Epithelial cell of prostate (primary cell): ENCODE data around the gene NOXA1.
"Not testable (repeated sequence)": the region's sequence is repeated elsewhere in the genome, so short reads cannot be mapped to it uniquely, and the experiment has no call there.

ENCODE experiments used
- DNase-seq: peaks from one replicate; pipeline ENCODE4 v3.0.0-alpha.2; 2011; ENCODE audit warnings: low read depth, low spot score
- H3K27ac ChIP-seq: fragments of 450-650 bp; 2 replicates; pipeline ENCODE4 v1.5.1; 2017; ENCODE audit warnings: mild to moderate bottlenecking

The NOXA1 gene

GRCh38 chr9:137460363-137461315 is 37.4 kb downstream of the NOXA1 start:
- DNase-seq: no peak
- no peak overlapping the region for H3K27ac ChIP-seq

- no peak overlapping the region for H3K27ac ChIP-seq
Measured at GRCh38 chr9:137461316-137461662, 38.1 kb downstream of the NOXA1 start.

DNA sequence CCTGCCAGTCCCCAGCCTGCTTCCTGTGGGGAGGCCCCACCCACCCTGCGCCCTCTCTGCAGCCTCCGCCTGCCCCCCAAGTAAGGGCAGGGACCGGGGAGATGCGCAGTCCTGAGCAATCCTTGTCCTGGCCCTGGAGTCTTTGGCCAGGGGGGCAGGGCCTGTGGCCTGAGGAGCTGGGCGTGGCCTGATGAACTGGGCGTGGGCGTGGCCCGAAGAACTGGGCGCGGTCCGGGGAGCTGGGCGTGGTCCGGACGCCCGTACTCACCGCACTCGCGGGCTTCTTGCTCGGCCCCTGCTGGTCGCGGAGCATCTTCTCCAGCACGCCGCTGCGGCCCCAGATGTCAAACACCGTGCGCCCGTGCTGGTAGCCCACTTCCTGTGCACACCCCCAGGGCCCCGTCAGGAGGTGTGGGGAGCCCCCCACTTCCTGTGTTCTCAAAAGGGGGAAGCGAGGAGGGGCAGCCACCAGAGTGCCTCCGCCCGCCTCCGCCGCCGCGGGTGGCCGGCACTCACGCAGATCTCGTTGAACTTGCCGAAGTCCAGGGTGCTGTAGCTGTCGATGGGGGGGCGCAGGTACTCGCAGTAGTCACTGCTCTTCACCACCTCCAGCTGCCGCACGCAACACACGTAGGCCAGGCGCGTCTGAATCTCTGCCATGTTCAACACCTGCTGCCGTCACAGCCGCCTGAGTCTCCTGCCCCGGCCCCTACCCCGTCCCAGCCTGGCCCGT is 38.6 kb downstream of the NOXA1 start:
- no peak overlapping the region for H3K27ac ChIP-seq
- no peak for DNase-seq

More at GRCh38 chr9:137461316-137461662, 38.1 kb downstream of the NOXA1 start:
- DNase-seq: no peak

DNA sequence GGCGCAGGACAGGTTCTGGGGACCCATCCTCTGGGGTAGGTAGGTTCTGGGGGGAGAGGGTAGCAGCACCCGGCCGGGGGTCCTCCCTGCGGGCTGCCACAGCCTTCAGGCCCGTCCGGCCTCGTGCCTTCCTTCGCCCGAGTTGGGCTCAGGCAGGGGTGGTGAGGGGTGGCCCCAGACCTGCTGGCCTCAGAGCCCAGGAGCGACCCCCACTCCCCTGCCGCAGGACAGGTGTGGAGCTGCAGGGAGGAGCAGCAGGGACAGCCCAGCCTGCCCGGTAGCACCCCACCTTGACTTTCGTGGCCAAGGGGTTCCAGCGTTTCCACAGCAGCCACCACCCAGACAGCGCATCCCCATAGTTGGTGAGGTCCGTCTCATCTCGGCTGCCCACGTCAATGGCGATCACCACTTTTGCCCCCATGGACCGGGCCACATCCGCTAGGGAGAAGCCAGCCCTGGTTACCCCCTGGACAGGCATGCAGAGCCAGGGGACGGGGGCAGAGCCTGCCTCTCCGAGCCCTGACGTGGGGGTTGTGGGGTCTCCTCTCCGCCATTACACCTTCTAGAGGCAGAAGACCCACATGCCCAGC is 39.3 kb downstream of the NOXA1 start:
- DNase-seq: no peak
- no peak overlapping the region for H3K27ac ChIP-seq

DNA sequence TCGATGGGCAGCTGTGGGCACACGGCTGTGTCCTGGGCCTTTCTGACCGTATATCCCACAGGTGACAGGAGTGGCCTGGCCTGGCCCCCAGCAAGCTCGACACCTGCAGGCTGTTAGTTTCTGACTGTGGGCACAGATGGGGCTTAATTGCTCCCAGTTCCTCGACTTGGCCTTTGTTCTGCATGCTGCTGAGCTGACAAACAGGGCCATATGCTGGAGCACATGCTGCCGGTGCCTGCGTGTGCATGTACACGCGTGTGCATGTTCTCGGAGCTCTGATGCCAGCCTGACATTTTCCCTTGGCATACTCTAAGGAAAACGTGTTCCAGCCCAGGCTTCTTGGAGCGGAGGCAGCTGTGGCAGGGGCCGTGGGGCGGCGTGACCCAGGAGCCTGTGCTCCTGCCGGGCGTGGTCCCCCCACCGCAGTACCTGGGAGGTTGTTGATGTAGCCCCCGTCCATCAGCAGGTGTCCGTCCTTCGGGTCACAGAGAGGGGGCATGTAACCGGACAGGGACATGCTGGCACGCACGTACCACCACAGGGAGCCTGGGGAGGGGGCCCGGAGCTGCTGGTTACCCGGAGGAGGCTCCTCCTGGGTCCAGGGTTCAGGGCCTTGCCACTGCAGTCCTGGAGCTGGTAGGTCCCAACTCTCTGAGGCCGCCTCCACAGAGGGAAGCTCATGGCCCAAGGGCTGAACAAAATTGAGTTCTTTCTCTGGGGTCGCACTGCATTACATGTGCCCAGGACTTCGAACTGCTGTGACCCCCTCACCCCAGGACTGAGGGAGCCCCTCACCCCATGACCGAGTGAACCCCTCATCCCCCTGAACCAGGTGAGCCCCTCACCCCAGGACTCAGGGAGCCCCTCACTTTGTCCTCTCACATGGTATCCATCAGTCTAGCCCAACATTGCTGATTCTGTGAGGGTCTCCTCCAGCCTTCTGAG is 40.1 kb downstream of the NOXA1 start:
- DNase-seq: no peak
- no peak overlapping the region for H3K27ac ChIP-seq

- no peak overlapping the region for H3K27ac ChIP-seq
- DNase-seq: no peak
Measured at GRCh38 chr9:137463931-137464290, 40.7 kb downstream of the NOXA1 start.

- no peak overlapping the region for H3K27ac ChIP-seq
- DNase-seq: no peak
Measured at GRCh38 chr9:137464291-137464999, 41.3 kb downstream of the NOXA1 start.

DNA sequence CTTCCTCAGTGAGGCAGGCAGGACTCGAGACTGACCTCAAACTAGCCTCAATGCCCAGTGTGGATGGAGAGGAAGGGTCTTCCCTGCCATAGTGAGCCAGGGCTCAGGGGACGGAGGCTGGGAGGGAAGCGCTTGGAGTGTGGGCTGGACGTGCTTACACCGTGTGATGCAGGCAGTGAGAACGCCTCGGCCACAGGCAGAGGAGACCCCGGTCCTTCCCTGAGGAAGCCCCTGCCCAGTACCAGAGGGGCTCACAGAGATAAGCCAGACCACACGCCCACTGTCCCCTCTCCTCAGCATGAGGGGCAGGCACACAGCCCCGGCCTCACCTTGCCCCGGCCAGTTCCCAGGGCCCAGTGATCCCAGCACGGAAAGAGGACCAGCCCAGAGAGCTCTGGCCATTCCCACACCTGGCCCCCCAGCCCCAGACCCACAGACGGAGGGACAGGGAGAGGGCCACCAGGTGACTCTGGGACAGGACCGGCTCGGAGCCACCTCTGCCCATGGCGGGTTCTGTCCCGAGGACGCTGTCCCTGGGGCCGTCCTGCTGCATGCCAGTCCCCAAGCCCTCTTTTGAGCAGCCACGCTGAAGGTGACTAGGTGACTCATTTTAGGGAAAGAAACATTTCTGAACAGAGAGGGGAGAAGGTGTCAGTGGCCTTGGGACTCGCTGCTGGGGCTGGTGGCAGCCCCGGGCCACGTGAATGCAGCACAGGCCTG is 42.0 kb downstream of the NOXA1 start:
- DNase-seq: no peak

DNA sequence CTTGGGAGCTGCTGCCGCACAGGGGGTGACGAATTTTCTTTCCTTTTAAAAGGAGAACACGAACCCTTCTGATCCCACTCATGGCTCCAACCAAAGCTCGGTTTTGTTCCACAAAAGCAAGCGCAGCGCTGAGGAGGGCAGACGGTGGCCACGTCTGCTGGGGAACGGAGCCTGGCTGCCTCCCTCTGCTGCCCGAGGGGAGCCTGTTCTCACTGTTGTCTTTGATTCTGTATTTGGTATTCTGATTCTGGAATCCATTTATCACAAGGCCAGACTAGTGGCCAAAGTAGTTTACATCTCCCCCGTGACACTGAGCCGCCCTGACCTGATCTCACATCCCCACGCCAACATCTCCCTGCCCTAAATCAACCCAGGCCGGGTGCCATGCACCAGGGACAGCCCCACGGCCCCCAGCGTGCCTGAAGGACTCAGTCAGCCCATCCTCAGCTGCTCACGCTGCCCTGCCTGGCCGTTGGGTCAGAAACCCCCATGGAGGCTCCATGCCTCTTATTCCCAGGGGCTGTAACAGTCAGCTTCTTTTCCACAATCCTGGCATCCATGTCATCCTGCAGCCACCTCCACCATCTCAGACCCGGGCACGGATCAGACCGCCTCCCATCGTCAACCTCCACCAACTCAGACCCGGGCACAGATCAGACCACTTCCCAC is 42.7 kb downstream of the NOXA1 start:
- H3K27ac ChIP-seq: no peak overlapping the region
- no peak for DNase-seq

More for the DNA sequence above, 42.0 kb downstream of the NOXA1 start:
- H3K27ac ChIP-seq: no peak overlapping the region

GRCh38 chr9:137466389-137467085 is 43.3 kb downstream of the NOXA1 start:
- not testable (repeated sequence) for H3K27ac ChIP-seq, DNase-seq

GRCh38 chr9:137467161-137467581 is 44.0 kb downstream of the NOXA1 start:
- no peak for DNase-seq
- no peak overlapping the region for H3K27ac ChIP-seq

DNA sequence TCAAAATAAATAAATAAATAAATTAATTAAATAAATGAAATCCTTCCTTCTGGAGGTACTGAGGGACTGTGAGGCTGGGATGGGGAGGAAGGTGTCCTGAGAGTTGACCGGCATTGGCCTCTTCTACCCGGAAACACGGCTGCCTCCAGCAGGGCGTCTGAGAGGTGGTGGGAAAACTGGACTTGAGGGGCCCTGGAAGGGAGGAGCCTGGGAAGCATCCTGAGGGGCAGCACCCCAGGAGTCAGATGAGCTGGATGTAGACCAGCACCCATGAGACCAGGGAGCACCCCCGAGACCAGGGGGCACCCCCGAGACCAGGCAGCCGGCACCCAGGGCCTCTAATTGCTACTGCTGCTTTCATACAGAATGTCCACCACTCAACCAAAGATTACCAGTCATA is 44.7 kb downstream of the NOXA1 start:
- DNase-seq: no peak
- H3K27ac ChIP-seq: no peak overlapping the region

GRCh38 chr9:137470785-137471184 is 47.6 kb downstream of the NOXA1 start:
- no peak for DNase-seq
- no peak overlapping the region for H3K27ac ChIP-seq

DNA sequence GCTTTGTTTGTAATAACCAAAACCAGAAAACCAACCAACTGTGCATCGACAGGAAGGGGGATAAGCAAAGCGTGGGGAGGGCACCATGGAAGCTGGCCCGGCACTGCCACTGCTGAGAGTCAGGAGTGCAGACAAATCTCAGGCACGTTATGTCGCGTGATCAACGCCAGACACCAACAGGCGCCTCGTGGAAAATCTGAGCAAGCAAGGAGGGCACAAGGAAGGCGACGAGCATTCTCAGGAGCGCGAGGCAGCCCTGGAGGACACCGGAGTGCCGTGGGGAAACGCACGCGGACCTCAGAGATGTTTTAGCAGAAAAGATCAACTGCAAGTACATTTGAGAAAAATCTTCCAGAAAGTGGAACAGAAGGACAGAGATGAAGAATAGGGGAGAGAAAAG is 51.1 kb downstream of the NOXA1 start:
- no peak overlapping the region for H3K27ac ChIP-seq
- no peak for DNase-seq

DNA sequence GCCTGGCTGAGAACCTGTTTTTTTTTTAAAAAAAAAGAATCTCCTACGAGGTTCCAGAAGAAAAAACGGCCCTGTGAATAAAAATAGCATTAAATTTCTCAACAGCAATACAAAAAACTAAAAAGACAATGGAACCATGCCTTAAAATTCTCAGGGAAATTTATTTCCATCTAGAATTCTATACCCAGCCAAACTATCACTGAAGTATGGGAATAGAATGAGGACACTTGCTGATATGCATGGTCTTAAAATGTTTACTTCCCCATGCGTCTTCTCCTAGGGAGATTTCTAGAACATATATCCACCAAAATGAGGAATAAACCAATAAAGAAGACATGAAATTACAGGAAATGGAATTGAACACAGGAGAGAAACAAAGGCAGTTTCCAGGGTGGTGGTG is 52.5 kb downstream of the NOXA1 start:
- DNase-seq: no peak
- H3K27ac ChIP-seq: no peak overlapping the region

DNA sequence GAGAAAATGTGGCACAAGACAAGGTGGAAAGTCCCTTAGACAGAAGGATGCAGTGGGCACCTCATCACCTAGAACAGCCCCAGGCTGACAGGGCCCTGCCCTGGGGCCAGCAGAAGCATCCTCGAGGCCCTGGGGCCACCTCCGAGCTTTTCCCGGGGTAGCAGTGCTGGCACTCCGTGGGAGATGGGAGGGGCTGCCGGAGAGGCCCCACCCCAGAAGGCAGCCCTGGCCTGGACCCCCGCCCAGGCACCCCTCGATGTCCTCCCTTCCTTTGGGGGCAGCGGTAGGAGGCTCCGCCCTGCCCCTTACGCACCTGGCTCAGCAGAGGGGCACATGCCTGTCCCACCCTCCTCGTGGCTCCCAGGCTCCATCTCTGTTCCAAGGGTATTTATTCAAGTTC is 53.7 kb downstream of the NOXA1 start:
- DNase-seq: no peak
- H3K27ac ChIP-seq: no peak overlapping the region

- DNase-seq: no peak
- no peak overlapping the region for H3K27ac ChIP-seq
Measured at GRCh38 chr9:137477778-137478612, 54.8 kb downstream of the NOXA1 start.
